A673 (cell line): ENCODE measurements around the gene DPRX. TPM values are rescaled to one million over a fixed set of nuclear protein-coding genes. Genes with fewer than 3 reads are reported as not detected.

Experiments used
- BruUV-seq: library from RNA; stranded (reverse); fragments of 400-500 nt; replicated peaks from 2 replicates; lab custom pipeline; 2021; lab: Mats Ljungman, UMichigan
- CTCF ChIA-PET: fragments of 300-600 bp; sonication (Branson Sonifier 250); formaldehyde crosslinking; loops from one replicate; lab custom pipeline; 2022; ENCODE audit warnings: antibody characterized with exemption; lab: Charles Lee
- POLR2A ChIA-PET: fragments of 300-600 bp; sonication (Branson Sonifier 250); formaldehyde crosslinking; loops from one replicate; lab custom pipeline; 2022; ENCODE audit warnings: antibody characterized with exemption; ENCODE audit not compliant: low non-redundant PET; lab: Charles Lee
- DNase-seq: peaks from one replicate; pipeline ENCODE4 v3.0.0-alpha.2; 2015; ENCODE audit warnings: low spot score
- H3K27ac ChIP-seq: fragments of 200-600 bp; sonication (generic); 2 replicates; pipeline ENCODE4 v1.5.1; 2016; ENCODE audit warnings: mixed run types, low read depth, mild to moderate bottlenecking, mixed read lengths, antibody characterized with exemption, low read length; ENCODE audit not compliant: poor library complexity, severe bottlenecking
- H3K27me3 ChIP-seq: fragments of 200-600 bp; sonication (generic); replicated peaks from 2 replicates; pipeline ENCODE4 v1.6.1; 2017; ENCODE audit warnings: mixed run types, low read depth, mild to moderate bottlenecking, mixed read lengths, antibody characterized with exemption, low read length; ENCODE audit not compliant: insufficient read depth, poor library complexity
- H3K36me3 ChIP-seq: fragments of 200-600 bp; sonication (generic); 2 replicates; pipeline ENCODE4 v1.6.1; 2016; ENCODE audit warnings: mixed run types, mild to moderate bottlenecking, mixed read lengths, antibody characterized with exemption, low read length; ENCODE audit not compliant: insufficient read depth, poor library complexity, severe bottlenecking
- H3K4me1 ChIP-seq: fragments of 200-600 bp; sonication (generic); 2 replicates; pipeline ENCODE4 v1.6.1; 2017; ENCODE audit warnings: mixed run types, mild to moderate bottlenecking, mixed read lengths, antibody characterized with exemption, low read length; ENCODE audit not compliant: insufficient read depth, poor library complexity, severe bottlenecking
- H3K4me3 ChIP-seq: fragments of 200-600 bp; sonication (generic); 2 replicates; pipeline ENCODE4 v1.5.1; 2016; ENCODE audit warnings: low read depth, mixed run types, mild to moderate bottlenecking, mixed read lengths, low read length; ENCODE audit not compliant: poor library complexity, severe bottlenecking
- H3K9me3 ChIP-seq: fragments of 200-600 bp; sonication (generic); 2 replicates; pipeline ENCODE4 v1.6.1; 2016; ENCODE audit warnings: mixed run types, low read depth, mild to moderate bottlenecking, mixed read lengths, antibody characterized with exemption, low read length; ENCODE audit not compliant: poor library complexity, severe bottlenecking
- CTCF ChIP-seq: fragments of 300-800, 200-600 bp; sonication (generic); conservative IDR thresholded peaks from 2 replicates; pipeline ENCODE4 v1.5.1; 2017; ENCODE audit warnings: low read depth, mild to moderate bottlenecking, antibody characterized with exemption, low read length, moderate library complexity, mixed read lengths
- EZH2 ChIP-seq: fragments of 200-600 bp; sonication (generic); IDR thresholded peaks from 2 replicates; pipeline ENCODE4 v1.6.1; 2017; ENCODE audit warnings: borderline replicate concordance, low read depth, mild to moderate bottlenecking, mixed read lengths, antibody characterized with exemption, low read length; ENCODE audit not compliant: poor library complexity, severe bottlenecking
- intact Hi-C: fragments of 100-400 bp; cut with micrococcal nuclease; formaldehyde crosslinking; loops from one replicate; pipeline ENCODE4 v1.10.0; 2022; ENCODE audit not compliant: unreplicated experiment
- total RNA-seq: library from RNA; stranded (reverse); gene quantifications from 2 replicates; pipeline ENCODE4 v1.2.3, GENCODE V29; 2021

DPRX gene
- total RNA-seq, 1 experiment from 2014 or later: not detected

GRCh38 chr19:53621885-53622740 lies 9.7 kb upstream of the DPRX start:
- H3K4me3 ChIP-seq: no peak overlapping the region
- TF ChIP-seq EZH2 (no peak), CTCF (no peak)
- ChIA-PET POLR2A (no interaction called here), CTCF (no interaction called here)
- no peak overlapping the region for H3K27ac ChIP-seq
- H3K36me3 ChIP-seq: no peaks in the 10 kb centered on the region
- no peaks in the 10 kb centered on the region for H3K9me3 ChIP-seq
- no peak for DNase-seq
- intact Hi-C loops: no loop called here
- no peaks in the 10 kb centered on the region for H3K27me3 ChIP-seq
- H3K4me1 ChIP-seq: no peaks in the 10 kb centered on the region
- BruUV-seq: no TSS peak

- no peak for DNase-seq
- Histone ChIP-seq H3K4me3 (no peak overlapping the region), H3K36me3 (no peaks in the 10 kb centered on the region), H3K27me3 (no peaks in the 10 kb centered on the region), H3K4me1 (no peaks in the 10 kb centered on the region), H3K9me3 (no peaks in the 10 kb centered on the region), H3K27ac (no peak overlapping the region)
- intact Hi-C loops: no loop called here
- no TSS peak for BruUV-seq
- ChIA-PET POLR2A (no interaction called here), CTCF (no interaction called here)
- TF ChIP-seq EZH2 (no peak), CTCF (no peak)
Observed at GRCh38 chr19:53624771-53625545, 6.8 kb upstream of the DPRX start.

- CTCF ChIA-PET: no interaction called here
Observed at GRCh38 chr19:53626486-53626885, 5.3 kb upstream of the DPRX start.

More at GRCh38 chr19:53626486-53626885, 5.3 kb upstream of the DPRX start:
- H3K4me3 ChIP-seq: no peak overlapping the region
- no peak for DNase-seq
- POLR2A ChIA-PET: interaction anchor here (0.7 kb wide), 1 partner anchor 13 kb away, joined by 11 read pairs; no protein-coding TSS in a partner anchor
- H3K4me1 ChIP-seq: no peaks in the 10 kb centered on the region
- no peaks in the 10 kb centered on the region for H3K27me3 ChIP-seq
- BruUV-seq: no TSS peak
- intact Hi-C loops: no loop called here
- no peaks in the 10 kb centered on the region for H3K9me3 ChIP-seq
- H3K27ac ChIP-seq: no peak overlapping the region
- no peaks in the 10 kb centered on the region for H3K36me3 ChIP-seq
- TF ChIP-seq EZH2 (no peak), CTCF (no peak)
